Measurements from ENCODE around the gene BLOC1S1.

DNA sequence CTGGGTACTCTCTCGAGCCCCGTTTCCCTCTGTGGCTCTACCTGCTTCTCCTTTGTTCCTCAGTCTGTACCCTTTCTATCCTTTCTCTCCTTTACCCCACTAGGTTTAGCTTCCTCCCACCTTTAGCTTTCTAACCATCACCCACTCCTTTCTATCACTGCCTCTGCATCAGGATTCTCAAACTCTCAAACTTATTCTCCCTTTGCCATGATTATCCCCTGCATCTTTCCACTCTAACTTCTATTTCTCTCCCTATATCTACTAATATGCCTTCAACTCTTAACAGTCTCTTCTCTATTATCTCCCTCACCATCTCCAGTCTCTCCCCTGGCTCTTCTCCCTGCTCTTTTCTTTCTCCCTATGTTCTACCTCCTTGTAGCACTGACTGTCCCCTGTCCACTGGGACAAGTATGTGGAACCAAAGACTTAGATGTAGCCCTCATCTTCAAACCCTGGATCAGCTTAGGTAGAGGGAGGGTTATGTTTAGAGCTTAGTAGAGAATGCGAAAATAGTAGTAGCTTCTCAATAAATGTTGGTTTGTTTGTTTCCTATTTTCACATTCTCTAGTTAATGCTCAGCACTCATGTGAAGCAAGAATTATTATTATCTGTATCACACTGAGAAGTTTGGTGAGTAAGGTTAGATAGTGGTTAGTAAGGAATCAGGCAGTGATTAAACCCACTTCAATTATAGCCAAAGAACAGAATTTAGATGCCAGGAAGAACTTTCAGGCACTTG, 30.5 kb downstream of the BLOC1S1 start:
- TF ChIP-seq, protein P1, sequence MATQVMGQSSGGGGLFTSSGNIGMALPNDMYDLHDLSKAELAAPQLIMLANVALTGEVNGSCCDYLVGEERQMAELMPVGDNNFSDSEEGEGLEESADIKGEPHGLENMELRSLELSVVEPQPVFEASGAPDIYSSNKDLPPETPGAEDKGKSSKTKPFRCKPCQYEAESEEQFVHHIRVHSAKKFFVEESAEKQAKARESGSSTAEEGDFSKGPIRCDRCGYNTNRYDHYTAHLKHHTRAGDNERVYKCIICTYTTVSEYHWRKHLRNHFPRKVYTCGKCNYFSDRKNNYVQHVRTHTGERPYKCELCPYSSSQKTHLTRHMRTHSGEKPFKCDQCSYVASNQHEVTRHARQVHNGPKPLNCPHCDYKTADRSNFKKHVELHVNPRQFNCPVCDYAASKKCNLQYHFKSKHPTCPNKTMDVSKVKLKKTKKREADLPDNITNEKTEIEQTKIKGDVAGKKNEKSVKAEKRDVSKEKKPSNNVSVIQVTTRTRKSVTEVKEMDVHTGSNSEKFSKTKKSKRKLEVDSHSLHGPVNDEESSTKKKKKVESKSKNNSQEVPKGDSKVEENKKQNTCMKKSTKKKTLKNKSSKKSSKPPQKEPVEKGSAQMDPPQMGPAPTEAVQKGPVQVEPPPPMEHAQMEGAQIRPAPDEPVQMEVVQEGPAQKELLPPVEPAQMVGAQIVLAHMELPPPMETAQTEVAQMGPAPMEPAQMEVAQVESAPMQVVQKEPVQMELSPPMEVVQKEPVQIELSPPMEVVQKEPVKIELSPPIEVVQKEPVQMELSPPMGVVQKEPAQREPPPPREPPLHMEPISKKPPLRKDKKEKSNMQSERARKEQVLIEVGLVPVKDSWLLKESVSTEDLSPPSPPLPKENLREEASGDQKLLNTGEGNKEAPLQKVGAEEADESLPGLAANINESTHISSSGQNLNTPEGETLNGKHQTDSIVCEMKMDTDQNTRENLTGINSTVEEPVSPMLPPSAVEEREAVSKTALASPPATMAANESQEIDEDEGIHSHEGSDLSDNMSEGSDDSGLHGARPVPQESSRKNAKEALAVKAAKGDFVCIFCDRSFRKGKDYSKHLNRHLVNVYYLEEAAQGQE (IDR thresholded peaks at IDR 0.05; ENCODE audit: low read depth) = no peak
- TF ChIP-seq, protein P2, sequence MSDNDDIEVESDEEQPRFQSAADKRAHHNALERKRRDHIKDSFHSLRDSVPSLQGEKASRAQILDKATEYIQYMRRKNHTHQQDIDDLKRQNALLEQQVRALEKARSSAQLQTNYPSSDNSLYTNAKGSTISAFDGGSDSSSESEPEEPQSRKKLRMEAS (IDR thresholded peaks at IDR 0.05) = no peak
- TF ChIP-seq, protein P3, sequence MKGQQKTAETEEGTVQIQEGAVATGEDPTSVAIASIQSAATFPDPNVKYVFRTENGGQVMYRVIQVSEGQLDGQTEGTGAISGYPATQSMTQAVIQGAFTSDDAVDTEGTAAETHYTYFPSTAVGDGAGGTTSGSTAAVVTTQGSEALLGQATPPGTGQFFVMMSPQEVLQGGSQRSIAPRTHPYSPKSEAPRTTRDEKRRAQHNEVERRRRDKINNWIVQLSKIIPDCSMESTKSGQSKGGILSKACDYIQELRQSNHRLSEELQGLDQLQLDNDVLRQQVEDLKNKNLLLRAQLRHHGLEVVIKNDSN (IDR thresholded peaks at IDR 0.05) = no peak
- TF ChIP-seq EP300 (IDR thresholded peaks at IDR 0.05; ENCODE audit: borderline replicate concordance) (no peak), CEBPB (IDR thresholded peaks at IDR 0.05) (no peak), TEAD4 (IDR thresholded peaks at IDR 0.05) (no peak), NFIC (IDR thresholded peaks at IDR 0.05) (no peak), FOXM1 (IDR thresholded peaks at IDR 0.05; ENCODE audit: borderline replicate concordance, low read depth) (no peak), TCF12 (IDR thresholded peaks at IDR 0.05; ENCODE audit: low read depth) (no peak), YY1 (IDR thresholded peaks at IDR 0.05; ENCODE audit: low read depth) (no peak), CREB1 (IDR thresholded peaks at IDR 0.05; ENCODE audit: low read depth) (no peak), RAD21 (IDR thresholded peaks at IDR 0.05; ENCODE audit: low read depth) (no peak), EGR1 (IDR thresholded peaks at IDR 0.05) (no peak)

Measured in Ishikawa (cell line).